ENCODE results near the gene KIF24.
"Not testable (repeated sequence)": the region's sequence is repeated elsewhere in the genome, so short reads cannot be mapped to it uniquely, and the experiment has no call there.

The KIF24 gene

GRCh38 chr9:34321451-34321850 lies 7.6 kb downstream of the KIF24 start:
- DNase-seq = no peak

GRCh38 chr9:34318163-34318790 lies 10.8 kb downstream of the KIF24 start:
- DNase-seq = no peak

GRCh38 chr9:34317436-34317835 lies 11.6 kb downstream of the KIF24 start:
- no peak for DNase-seq

- DNase-seq = no peak
These were observed 17.4 kb downstream of the KIF24 start for GRCh38 chr9:34311499-34312185.

GRCh38 chr9:34310215-34310614 lies 18.9 kb downstream of the KIF24 start:
- DNase-seq = no peak

GRCh38 chr9:34308316-34308715 lies 20.8 kb downstream of the KIF24 start:
- DNase-seq = not testable (repeated sequence)

GRCh38 chr9:34301064-34301463 lies 28.0 kb downstream of the KIF24 start:
- DNase-seq = not testable (repeated sequence)

GRCh38 chr9:34292552-34292951 lies 36.5 kb downstream of the KIF24 start:
- DNase-seq = no peak

GRCh38 chr9:34291423-34291822 lies 37.6 kb downstream of the KIF24 start:
- no peak for DNase-seq

- no peak for DNase-seq
These were observed 38.0 kb downstream of the KIF24 start for GRCh38 chr9:34291023-34291422.

- no peak for DNase-seq
These were observed 39.9 kb downstream of the KIF24 start for GRCh38 chr9:34289159-34289558.

- no peak for DNase-seq
These were observed 47.0 kb downstream of the KIF24 start for GRCh38 chr9:34282096-34282495.

- DNase-seq = no peak
These were observed 49.7 kb downstream of the KIF24 start for GRCh38 chr9:34279411-34279810.

All from activated T-cell treated with anti-CD3 and anti-CD28 coated beads, Interleukin-2, amount 50 U/mL, for 48 hours (primary cell).